ENCODE data around the gene SRL.

Gene SRL

DNA sequence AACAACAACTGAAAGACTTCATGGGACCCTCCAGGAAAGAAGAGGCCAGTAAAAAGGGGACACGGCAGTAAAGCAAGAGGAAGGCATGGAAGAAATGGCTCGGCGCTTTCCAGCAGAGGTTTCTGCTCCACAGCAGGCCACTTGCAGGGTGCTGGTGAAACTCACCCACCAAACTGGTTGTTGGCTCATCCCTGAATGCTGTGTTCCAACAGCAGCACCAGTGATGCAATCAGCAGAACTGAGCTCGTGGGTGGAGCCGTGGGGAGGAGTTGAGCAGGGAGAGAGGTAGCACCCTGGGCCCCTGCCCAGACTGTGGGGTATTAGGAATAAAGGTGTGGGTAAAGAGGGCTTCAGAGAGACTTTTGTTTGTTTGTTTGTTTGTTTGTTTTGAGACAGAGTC lies 62.9 kb downstream of the SRL start:
- Histone ChIP-seq H3K9me3 (no peaks in the 10 kb centered on the region), H3K36me3 (no peaks in the 10 kb centered on the region), H3K27me3 (no peaks in the 10 kb centered on the region), H3K27ac (no peak overlapping the region), H3K4me1 (peaks cover 0 to 7% (median under 1%) of the 10 kb centered on the region in 4 donors), H3K4me3 (no peak overlapping the region)
- intact Hi-C loops (cut with DNase I; ENCODE audit: low total_unique reads) = no loop called here
- TF ChIP-seq CTCF (IDR thresholded peaks at IDR 0.05) = no peak
- DNase-seq = peak in 1 of 2 donors; percentile 37

DNA sequence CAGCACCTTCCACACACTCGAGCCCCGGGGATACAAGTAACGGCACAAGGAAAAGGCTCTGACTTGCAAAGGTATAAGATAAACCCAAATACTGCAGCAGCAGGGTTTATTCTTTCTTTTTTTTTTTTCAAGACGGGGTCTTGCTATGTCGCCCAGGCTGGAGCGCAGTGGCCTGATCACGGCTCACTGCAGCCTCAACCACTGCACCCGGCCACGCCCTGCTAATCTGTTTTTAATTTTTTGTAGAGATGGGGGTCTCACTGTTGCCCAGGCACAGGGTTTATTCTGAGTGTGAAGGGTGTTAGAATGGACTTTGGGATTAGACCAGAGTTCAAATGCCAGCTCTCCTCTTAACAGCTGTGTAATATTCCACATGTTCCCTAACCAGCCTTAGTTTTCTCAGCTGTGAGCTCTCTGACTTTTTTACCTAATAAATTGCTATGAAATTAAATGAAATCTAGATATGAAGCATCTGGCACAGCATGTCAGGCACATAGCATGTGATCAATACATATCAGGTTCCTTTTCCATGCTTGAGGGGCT lies 63.3 kb downstream of the SRL start:
- Histone ChIP-seq H3K36me3 (no peaks in the 10 kb centered on the region), H3K4me3 (no peak overlapping the region), H3K27me3 (no peaks in the 10 kb centered on the region), H3K4me1 (peaks cover 0 to 5% (median 0%) of the 10 kb centered on the region in 4 donors), H3K9me3 (no peaks in the 10 kb centered on the region), H3K27ac (no peak overlapping the region)
- no peak for DNase-seq
- intact Hi-C loops (cut with DNase I; ENCODE audit: low total_unique reads) = no loop called here
- TF ChIP-seq CTCF (IDR thresholded peaks at IDR 0.05) = no peak

DNA sequence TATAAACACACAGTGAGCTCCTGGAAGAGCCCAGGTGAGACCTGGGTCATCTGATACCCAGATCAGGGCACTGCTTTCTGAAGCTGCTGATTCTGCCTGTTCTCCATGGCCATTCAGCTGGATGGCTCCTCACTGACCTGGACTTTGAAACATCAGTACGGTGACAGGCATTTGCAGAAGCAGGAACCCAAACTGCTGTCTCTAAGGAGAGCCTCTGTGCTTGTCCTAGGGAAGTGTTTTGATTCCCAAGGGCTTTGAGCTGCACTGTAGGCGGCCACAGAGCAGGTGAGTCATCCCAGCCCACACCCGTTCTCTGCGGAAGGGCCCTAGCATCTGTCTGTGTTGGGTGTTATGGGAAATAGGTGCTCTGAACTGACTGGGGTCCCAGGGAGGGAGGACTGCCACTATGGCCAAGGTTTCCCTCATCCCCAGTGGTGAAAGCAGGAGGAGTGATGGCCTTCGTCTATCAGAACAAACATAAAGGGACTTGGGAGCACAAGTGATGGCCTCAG lies 64.9 kb downstream of the SRL start:
- Histone ChIP-seq H3K4me3 (no peak overlapping the region), H3K27ac (no peak overlapping the region), H3K4me1 (no peaks in the 10 kb centered on the region), H3K9me3 (no peaks in the 10 kb centered on the region), H3K27me3 (no peaks in the 10 kb centered on the region), H3K36me3 (no peaks in the 10 kb centered on the region)
- no peak for DNase-seq
- TF ChIP-seq CTCF (IDR thresholded peaks at IDR 0.05) = no peak
- intact Hi-C loops (cut with DNase I; ENCODE audit: low total_unique reads) = no loop called here

GRCh38 chr16:4175849-4176248 lies 66.0 kb downstream of the SRL start:
- Histone ChIP-seq H3K27me3 (no peaks in the 10 kb centered on the region), H3K4me1 (no peaks in the 10 kb centered on the region), H3K27ac (no peak overlapping the region), H3K36me3 (no peaks in the 10 kb centered on the region), H3K9me3 (no peaks in the 10 kb centered on the region), H3K4me3 (no peak overlapping the region)
- intact Hi-C loops (cut with DNase I; ENCODE audit: low total_unique reads) = no loop called here
- no peak for DNase-seq
- no peak for TF ChIP-seq CTCF (IDR thresholded peaks at IDR 0.05)

DNA sequence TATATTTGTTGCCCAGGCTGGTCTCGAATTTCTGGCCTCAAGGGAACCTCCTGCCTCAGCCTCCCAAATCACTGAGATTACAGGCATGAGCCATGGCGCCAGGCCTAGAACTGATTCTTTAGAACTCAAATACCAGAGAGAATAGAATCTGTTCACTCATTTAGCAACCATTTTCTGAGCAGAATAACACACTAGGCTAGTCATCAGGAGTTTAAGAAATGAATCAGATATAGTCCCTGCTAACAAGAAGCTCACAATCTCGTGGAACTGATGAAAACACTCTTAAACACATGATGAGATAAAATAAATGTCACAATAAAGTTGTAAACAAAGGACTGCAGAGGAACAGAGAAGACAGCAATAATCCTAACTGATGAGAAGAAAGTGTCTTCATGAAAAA lies 69.8 kb downstream of the SRL start:
- Histone ChIP-seq H3K4me1 (no peaks in the 10 kb centered on the region), H3K27me3 (no peaks in the 10 kb centered on the region), H3K4me3 (no peak overlapping the region), H3K36me3 (no peaks in the 10 kb centered on the region), H3K9me3 (no peaks in the 10 kb centered on the region), H3K27ac (no peak overlapping the region)
- intact Hi-C loops (cut with DNase I; ENCODE audit: low total_unique reads) = no loop called here
- no peak for DNase-seq
- TF ChIP-seq CTCF (IDR thresholded peaks at IDR 0.05) = no peak

DNA sequence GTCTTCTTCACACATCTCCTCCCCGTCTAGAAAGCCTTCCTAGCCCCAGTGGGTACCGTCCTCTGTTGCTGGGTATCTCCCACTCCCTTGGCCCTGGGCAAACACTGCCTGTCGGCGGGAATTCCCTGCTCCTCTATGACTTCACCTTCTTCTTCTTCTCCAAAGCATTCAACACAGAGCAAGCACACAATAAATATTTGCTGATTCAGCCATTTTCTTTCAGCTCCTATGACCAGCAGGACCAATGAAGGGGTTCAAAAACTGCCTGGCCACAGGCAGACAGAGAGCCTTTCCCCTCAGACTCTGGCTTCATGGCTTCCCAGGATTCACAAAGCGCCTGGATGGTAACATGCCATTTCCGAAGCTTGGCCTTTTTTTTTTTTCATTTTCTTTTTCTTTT lies 72.5 kb downstream of the SRL start:
- no peak overlapping the region for H3K27ac ChIP-seq
- DNase-seq = no peak
- H3K27me3 ChIP-seq = no peaks in the 10 kb centered on the region
- no peaks in the 10 kb centered on the region for H3K4me1 ChIP-seq
- intact Hi-C loops (cut with DNase I; ENCODE audit: low total_unique reads) = no loop called here
- H3K36me3 ChIP-seq = no peaks in the 10 kb centered on the region
- H3K9me3 ChIP-seq = no peaks in the 10 kb centered on the region
- no peak overlapping the region for H3K4me3 ChIP-seq
- TF ChIP-seq CTCF (IDR thresholded peaks at IDR 0.05) = no peak

All from tibial artery (tissue), 4 donors.